ENCODE data around the gene BET1L. TPM values are rescaled to one million over a fixed set of nuclear protein-coding genes. Genes with fewer than 3 reads are reported as not detected.

The BET1L gene
- total and polyA plus RNA-seq, 12 donors: 16.2 to 89.7 (median 45.5) TPM

GRCh38 chr11:211741-212140 lies 4.5 kb upstream of the BET1L start:
- WGBS, 4 donors: 78 to 93% (median 85%) methylated on average over 9 of the region's 9 CpGs
- DNase-seq: peak in 2 of 7 donors; percentile 18 to 40
- peaks cover 12 to 18% of the 10 kb centered on the region in 2 donors for H3K4me1 ChIP-seq (replicated peaks in 1 of 2)

DNA sequence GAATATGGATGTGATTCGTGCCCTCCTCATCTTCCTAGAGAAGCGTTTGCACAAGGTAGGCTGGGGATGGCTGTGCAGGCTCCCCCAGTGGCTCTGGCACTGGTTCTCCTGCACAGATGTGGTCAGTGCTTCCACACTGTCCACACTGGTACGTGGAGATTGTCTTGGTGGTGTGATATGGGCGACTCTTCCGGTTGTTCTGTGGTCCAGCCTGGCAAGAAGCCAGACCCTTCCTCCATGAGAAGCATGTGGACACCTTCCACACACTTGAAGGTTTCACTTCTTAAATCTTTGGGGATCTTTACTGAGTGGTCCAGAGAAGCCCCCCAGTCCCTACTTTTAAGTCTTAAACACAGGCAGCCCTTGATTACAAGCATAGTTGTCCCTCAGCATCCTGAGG lies 4.1 kb upstream of the BET1L start:
- no peak for TF ChIP-seq CTCF (IDR thresholded peaks at IDR 0.05)
- TF ChIP-seq POLR2A (IDR thresholded peaks at IDR 0.05): no peak
- Histone ChIP-seq H3K27me3 (no peaks in the 10 kb centered on the region), H3K9me3 (replicated peaks in 1 of 3) (no peaks in the 10 kb centered on the region), H3K4me3 (no peak overlapping the region), H3K4me1 (replicated peaks in 1 of 2) (peaks cover 13 to 20% of the 10 kb centered on the region in 2 donors), H3K36me3 (replicated peaks in 1 of 2) (peaks cover 0 to 60% of the 10 kb centered on the region in 2 donors), H3K27ac (no peak overlapping the region)
- peak in 3 of 7 donors; percentile 14 to 55 (median 28) for DNase-seq
- WGBS, 4 donors: 64 to 79% (median 71%) methylated on average over 5 of the region's 5 CpGs
- intact Hi-C loops (cut with DNase I): no loop called here

More at GRCh38 chr11:211741-212140, 4.5 kb upstream of the BET1L start:
- Histone ChIP-seq H3K9me3 (replicated peaks in 1 of 3) (no peaks in the 10 kb centered on the region), H3K27ac (no peak overlapping the region), H3K4me3 (no peak overlapping the region), H3K36me3 (replicated peaks in 1 of 2) (peaks cover 0 to 60% of the 10 kb centered on the region in 2 donors), H3K27me3 (no peaks in the 10 kb centered on the region)
- intact Hi-C loops (cut with DNase I): no loop called here
- TF ChIP-seq CTCF (IDR thresholded peaks at IDR 0.05) (no peak), POLR2A (IDR thresholded peaks at IDR 0.05) (no peak)

DNA sequence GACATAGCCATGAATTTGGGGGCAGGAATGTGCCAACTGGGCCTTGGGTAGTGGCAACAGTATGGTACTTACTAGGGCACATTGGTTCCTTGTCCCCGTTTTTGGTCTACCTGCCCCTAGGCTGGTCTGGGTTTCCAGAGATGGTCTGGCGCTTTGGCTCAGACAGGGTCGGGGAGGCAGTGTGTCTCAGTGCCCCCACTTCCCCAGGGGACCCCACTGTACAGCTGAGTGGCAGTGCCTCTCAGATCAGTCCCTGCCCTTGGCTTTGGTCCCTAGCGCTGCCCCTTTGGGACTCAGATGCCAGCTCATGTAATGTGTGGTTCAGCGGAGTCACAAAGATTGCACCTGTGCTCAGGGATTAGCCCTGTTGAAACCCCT lies 3.6 kb upstream of the BET1L start:
- Histone ChIP-seq H3K27ac (peak overlapping the region in 2 of 5 donors; percentile 8 to 27), H3K9me3 (replicated peaks in 1 of 3) (no peaks in the 10 kb centered on the region), H3K27me3 (no peaks in the 10 kb centered on the region), H3K4me3 (no peak overlapping the region), H3K4me1 (replicated peaks in 1 of 2) (peaks cover 18 to 25% of the 10 kb centered on the region in 2 donors), H3K36me3 (replicated peaks in 1 of 2) (peaks cover 0 to 60% of the 10 kb centered on the region in 2 donors)
- peak in 2 of 7 donors; percentile 14 to 22 for DNase-seq
- TF ChIP-seq POLR2A (IDR thresholded peaks at IDR 0.05) (no peak), CTCF (IDR thresholded peaks at IDR 0.05) (no peak)
- intact Hi-C loops (cut with DNase I): no loop called here
- WGBS, 4 donors: 90 to 97% (median 92%) methylated on average over 3 to 5 of the region's 5 CpGs

DNA sequence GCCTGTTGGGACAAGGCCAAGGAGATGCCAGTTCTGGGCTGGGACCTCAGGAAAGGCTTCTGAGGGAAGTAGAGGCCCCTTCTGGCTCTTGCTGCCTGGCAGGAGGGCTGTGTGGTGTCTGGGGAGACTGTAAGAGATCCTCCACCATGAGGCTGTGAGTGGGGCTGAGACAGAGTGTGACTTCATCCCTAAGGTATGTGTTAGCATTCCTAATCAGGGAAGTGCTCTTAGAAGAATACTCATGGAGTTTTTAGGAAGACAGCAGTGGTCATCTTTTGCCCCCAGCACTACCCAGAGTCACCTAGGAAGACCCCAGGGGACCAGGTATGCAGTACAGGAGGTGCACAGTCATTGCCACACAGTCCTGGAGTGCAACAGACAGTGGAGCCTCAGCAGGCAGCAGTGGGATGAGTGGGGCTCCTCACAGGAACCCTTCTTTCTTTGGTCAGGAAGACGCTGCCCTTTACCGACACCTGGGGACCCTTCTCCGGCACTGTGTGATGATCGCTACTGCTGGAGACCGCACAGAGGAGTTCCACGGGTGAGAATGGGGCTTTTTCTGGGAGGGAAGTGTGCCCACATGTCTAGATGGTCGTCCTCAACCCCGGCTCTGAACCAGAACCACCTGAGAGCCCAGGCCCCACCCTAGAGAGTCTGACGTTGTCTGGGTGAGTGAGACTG lies 3.1 kb upstream of the BET1L start:
- Histone ChIP-seq H3K9me3 (replicated peaks in 1 of 3) (no peaks in the 10 kb centered on the region), H3K27me3 (no peaks in the 10 kb centered on the region), H3K36me3 (replicated peaks in 1 of 2) (peaks cover 0 to 61% of the 10 kb centered on the region in 2 donors), H3K27ac (peak overlapping the region in 2 of 5 donors; percentile 8 to 99), H3K4me1 (replicated peaks in 1 of 2) (peaks cover 19 to 30% of the 10 kb centered on the region in 2 donors), H3K4me3 (no peak overlapping the region)
- TF ChIP-seq CTCF (IDR thresholded peaks at IDR 0.05): no peak
- intact Hi-C loops (cut with DNase I): no loop called here
- 82 to 90% (median 87%) methylated on average over 7 to 9 of the region's 9 CpGs for WGBS, 4 donors
- DNase-seq: peak in 3 of 7 donors; percentile 15 to 50 (median 17)
